NCI-H460 (cell line): ENCODE results near the gene SORCS1. TPM values are rescaled to one million over a fixed set of nuclear protein-coding genes. Genes with fewer than 3 reads are reported as not detected.

ENCODE experiments used
- DNase-seq: peaks from one replicate; pipeline ENCODE4 v3.0.0-alpha.2; 2016; ENCODE audit warnings: low read depth; ENCODE audit errors: extremely low read depth
- total RNA-seq: library from RNA; depleted of rRNA; stranded (reverse); fragments of >200 nt; shearing (Covaris generic); gene quantifications from 2 replicates; pipeline ENCODE4 v1.2.3, GENCODE V29; 2014

The SORCS1 gene
- total RNA-seq, 1 experiment from 2014 or later = 0.20 TPM

DNA sequence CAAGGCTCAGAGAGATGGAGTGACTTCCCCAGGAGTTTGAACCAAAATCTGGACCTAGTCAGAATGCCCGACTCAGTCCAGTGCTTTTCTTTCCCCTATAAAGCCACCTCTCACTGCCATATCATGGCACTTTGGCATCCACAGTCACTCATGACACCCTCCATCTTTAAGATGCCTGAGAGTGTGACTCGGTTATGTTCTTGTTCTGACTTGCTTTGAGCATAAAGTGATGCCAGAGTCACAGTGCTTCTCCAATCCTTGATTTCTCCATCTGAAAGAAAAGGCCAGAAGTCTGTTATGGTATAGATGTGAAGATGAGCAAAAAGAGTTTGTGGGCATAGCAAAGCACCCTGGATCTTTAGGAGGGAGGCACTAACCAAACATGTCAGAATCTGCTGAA is 538.1 kb downstream of the SORCS1 start:
- no peak for DNase-seq

DNA sequence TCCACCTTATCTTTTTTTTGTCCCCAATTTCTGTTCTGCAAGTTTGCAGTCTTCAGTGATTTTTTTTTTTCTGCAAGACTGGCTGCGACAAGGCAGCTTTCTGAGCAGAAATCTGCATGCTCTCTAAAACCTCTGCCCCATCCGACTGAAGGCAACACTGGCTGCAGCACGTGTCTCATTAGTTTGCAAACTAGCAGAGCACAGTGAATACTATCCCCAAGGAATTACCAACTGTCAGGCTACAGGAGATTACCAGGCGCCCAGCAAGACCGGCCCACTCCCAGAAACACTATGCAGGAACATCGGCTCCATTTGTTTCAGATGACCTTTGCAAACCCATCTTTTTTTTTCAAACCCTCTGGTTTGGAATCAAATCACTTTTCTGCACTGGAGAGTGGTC is 538.8 kb downstream of the SORCS1 start:
- DNase-seq = no peak

DNA sequence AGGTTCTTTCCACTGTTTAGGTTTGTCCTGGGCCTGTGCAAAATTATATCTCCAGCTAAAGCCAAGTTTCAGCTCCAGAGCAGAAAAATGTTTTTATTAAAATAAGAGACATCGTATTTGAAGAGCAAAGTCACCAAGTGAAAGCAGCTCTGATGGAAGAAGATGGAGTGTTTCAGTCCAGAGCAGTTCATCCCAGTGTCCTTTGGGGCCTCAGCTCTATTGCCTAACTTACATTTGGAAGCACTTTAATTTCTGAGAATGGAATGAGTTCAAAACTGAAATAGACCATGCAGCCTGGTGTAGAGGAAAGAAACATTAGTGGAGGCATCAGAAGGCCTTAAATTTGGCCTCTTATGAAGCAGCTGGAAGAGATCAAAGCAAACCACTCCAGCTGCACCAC is 545.2 kb downstream of the SORCS1 start:
- DNase-seq = no peak

DNA sequence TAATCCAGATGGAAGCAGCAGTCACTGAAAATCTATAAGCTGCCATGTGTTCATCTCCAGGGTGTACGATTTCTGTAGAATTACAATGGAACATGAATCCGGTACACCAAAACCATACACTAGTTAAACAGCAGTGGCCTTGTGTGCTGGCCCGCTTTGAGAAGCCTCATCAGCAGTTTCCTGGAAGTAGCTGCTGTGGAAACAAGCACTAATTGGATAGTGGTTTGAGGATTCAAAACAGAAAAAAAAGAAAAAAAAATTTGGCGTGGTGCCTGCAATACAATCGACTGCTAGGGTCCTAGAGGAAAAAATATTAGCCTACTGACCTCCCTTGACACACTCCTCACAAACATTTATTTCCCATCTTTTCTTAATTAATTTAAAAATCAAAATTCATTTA is 545.9 kb downstream of the SORCS1 start:
- no peak for DNase-seq

DNA sequence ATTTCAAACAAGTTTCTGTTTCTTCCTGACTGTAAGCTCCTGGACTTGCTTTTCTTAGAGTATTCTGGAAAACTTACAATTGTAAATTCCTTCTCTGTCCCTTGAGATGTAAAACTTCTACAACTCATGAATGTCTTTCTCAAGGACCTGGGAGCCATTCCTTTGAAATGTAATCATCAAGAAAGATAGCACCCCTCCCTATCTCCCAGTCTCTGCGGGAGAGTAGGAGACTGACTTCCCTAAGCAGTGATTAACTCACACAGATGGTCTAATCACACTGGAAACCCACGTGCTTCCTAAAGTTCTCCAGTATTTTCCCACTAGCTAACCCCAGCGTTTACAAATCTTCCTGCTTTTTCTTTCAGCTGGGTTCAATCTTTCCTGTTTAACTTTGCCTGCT is 549.4 kb downstream of the SORCS1 start:
- DNase-seq = no peak

DNA sequence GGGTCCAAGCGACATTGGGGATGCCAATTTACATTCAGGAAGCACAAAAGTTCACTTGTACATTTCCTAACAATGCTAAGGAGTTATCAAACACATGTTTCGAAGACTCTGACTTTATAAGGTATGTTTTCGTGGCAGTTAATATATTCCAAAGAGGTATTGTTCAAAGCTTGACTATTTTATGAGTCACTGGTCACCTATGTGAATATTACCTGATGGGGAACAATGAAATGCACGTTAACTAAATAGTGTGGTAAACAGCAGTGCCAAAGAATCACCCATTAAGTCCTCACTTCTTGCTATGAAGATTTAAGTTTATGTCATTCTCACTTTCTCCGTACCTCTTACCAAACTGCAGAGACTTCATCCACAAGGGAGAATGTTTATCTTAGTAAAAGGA is 550.2 kb downstream of the SORCS1 start:
- DNase-seq = no peak

DNA sequence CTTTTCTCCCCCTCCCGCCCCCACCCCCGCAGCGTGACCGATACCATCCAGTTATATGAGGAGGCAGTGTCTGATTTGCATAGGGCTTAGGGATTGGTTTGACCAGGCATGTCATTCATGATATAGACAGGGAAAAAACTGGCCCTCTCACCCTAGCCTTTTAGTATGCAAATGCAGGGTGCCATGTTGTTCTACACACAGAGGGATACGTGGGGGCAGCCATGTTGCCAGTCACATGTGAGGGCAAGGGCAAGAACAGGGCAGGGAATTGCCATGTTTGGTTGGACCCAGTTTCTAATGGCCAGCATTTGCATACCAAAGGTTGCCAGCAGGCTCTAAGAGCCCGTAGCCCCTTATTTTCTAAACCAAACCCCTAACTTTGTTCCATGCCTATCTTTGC is 552.1 kb downstream of the SORCS1 start:
- DNase-seq = no peak

DNA sequence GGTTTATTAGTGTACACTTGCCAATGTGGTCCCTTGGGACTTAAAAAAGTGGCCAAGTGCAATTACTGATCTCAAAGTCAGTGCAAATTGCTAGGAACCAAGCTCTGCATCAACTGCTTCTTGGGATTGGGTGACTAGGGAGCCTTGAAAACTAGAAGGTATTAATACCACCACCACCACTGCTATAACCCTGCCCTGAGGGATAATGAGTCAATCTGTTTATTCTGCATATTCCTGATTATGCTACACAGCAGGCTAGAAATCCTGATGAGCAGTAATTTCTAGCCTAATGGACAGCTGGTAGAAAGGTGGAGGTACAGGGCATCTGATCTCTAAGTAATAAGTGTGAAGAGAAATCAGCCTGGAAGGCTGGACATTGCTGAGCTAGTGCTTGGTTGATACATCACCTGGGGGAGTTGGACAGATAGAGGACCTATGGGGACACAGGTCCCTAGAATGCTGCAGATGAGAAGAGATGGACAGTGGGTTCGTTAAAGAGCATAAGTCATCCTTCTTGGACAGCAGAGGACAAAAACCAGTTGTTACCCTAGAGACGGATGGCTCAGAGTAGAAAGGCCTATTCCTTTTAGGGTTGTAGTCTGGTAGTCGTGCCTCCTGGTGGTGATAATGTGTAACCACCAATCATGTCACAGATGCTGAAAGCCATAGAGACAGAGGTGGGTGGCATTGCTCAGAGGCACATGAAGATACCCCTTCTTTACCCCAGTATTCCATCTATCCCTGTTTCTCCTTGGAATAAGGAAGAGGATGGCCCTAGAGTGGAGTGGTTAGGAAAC is 554.8 kb downstream of the SORCS1 start:
- no peak for DNase-seq

DNA sequence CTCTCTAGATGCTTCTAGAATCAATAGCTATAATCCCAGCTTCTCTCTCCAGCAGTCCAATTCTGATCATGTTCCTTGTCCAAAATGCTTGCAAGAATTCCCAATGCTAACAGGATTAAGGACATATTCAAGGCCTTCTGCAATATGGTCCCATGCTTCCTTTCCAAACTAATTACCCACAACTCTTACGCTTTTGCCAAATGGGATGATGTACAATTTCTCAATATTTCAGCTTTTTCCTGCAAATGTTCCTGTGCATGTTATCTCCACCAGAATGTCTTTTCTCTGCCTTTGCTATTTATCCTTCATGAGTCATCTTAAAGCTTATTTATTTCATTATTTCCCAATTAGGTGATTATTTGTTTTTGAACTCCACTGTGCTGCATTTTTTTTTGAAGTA is 556.4 kb downstream of the SORCS1 start:
- no peak for DNase-seq

DNA sequence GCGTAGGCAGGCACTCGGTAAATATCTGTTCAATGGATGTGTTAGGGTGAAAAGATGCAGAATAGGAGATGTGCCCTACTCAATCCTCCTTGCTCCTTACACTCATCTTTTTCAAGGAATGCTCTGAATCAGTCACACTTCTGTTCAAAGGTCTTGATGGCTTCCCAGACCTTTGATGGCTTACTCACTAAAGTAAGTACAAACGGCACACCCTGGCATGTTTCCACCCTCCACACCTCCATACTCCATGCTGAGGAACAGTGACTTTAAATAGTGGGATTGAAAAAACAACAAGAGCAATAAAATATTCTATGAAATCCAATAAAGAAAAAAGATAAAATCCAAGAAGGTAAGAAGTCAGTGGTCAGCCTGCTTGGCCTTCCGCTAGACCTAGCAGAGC is 569.2 kb downstream of the SORCS1 start:
- no peak for DNase-seq

DNA sequence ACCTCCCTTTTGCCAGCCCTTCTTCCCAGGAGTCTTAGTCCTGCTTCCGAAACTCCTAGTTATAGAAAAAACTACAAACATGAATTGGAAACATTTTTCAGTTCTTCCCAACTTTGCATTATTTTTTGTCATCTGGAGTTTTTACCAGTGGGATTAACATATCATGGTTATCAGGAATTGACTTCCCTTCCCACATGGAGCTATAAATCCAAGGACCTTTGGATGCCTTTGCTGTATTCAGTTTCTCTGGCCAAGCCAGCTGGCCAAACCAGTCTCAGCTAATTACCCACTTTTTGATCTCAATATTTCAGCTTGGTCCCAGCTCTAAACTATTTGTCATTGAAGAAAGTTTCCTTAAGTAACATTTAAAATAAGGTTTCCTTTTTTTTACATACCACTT is 570.6 kb downstream of the SORCS1 start:
- DNase-seq = no peak

DNA sequence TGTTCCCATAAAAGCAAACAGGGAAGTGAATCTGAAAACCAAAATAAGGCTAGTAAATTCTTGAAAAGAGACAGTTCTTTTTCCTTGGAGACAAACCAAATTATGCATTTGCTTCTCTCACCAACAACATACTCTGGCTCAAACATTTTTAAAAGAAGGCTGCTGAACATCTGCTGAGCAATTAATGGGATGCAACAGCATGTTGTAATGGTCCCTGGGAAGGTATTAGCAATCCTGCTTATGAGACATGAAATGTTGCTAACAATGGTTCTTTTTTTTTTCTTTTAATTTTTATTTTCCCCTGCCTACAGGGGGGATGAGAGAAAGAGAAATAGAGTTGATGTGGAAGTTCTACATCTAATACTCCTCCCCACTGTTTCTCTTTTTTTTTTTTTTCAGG is 572.1 kb downstream of the SORCS1 start:
- DNase-seq = no peak

DNA sequence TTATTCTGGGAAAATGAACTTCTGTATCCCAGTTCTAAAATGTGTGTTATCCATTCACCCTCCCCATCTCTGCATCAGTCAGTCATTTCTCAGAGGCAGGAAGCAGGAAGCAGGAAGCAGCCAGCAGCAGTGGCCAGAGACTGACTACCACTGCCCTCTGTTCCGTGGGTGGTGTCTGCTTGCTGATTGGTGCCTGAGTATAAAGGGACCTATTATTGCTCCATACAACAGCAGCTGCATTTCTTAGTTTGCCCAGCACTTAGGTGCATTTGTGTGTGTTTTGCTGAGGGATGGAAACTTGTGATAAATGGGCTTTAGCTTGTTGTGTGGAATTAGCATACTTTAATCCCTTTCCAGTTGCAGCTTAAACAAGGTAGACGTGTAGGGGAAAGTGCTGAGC is 582.2 kb downstream of the SORCS1 start:
- peak; percentile 63 for DNase-seq

DNA sequence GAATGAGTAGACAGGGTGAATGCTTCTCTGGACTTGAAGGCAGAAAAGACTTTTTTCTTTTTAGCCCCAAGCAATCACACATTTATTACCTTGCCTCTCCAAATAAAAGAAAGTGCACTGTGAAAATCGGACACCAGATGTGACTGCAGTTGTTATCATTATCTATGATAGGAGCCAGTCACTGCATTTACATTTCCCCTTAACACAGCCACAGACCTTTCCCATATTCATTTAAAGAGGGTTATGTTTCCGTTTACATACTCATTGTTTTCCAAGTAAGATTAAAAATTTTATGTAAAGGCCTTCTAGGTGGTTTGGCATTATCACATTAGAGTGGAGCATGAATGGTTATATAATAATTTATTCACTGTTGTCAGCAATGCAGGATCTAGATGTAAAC is 586.8 kb downstream of the SORCS1 start:
- no peak for DNase-seq

DNA sequence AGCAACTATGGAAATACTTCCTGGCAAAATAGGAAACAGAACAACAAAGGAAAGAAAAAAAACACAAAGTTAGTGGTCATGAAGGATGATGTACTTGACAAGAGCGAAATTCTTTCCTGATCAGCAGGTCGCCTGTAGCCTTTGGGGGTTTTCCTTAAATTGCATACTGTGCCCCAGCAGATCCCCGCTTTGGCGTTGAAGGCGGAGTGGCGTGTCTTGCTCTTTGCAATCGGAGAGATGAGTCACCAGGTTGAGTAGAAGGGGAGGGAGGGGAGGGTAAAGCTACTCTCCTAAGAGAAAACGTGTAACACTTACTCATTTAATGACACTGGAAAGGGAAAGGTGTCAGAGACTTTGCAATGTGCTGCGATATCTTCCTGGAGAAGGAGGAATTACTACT is 587.2 kb downstream of the SORCS1 start:
- DNase-seq = peak; percentile 96

DNA sequence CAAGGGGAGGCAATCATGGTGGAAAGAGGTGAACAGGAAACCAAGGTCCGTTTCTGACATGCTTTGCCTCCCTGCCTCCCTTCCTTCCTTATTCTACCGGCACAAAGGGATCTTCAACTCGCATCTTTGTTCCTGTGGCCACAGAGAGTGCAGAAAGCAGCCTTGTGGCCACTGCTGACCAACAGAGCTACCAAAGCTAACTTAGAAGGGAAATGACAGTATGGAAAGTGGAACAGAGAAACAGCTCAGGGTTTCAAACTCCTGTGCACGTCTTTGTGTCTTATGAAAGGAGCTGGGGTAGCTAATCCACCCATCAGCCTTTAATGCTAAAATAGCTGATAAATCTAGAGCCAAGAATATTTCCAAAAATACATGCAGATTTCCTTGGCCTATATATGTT is 588.0 kb downstream of the SORCS1 start:
- DNase-seq = no peak

DNA sequence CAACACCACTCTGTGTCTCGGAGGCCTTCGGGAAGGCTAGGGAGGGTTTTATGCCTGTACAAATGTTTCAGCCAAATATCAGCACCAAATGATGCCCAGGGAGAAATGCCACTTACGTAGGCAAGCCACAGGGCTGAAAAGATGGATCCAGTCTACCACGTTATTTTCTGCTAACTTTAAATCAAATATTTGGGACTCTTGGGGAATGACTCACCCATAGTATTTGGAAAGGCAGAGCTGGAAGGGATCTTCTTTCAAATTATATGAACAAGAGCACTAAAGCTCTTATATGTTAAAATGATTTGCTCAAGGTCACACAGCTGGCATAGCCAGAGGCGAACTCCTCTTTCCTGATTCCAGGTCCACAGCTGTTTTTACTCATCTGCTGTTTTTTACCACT is 591.4 kb downstream of the SORCS1 start:
- no peak for DNase-seq

DNA sequence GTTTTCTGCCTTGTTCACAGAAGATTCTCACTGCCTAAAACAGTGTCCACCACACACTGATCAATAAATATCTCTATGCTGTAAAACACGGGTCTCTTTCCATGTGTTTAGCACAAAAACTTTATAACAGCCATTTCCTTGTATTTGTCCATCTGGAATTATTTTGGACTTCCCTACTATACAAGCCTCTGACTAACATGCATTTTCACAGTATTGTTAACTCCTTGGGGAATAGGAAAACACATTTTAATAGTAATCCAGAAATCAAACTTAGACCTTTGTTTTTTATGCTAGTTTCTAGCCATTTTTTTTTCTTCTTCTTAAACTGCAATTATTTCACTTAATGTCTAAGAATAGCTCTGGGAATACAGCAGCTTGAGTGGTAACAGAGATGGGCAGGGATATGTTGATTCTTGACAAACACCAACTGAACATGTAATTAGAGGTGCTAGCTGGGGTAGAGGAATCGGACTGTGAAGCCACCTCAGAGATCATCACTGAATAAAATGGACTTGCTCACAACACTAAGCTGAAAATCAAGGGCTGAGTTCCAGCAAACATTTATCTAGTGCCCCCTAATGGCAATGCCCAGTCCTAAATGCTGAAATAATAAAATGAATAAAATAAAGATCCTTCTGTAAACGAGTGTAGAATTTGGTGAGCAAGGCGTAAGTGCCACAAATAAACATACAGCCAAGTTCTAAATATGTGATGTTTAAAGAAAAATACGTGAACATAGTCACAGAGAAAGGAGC is 593.1 kb downstream of the SORCS1 start:
- DNase-seq = peak; percentile 70

DNA sequence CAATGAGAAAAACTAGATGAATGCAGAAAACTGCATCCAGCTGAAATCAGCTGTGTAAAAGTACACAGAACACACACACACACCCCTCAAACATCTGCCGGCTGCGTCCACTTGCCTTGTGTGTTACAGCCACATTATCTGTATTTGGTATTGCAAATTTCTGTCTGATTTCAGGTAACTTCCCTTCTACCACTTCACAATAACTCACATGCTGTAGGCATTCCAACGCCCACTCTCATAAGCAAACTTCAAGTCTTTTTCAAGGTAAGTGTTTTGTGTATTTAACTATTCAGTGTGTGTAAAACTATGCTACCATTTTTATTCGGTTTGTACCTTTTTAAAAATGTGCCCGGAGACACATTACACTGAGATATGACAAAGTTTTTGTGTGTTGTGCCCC is 594.2 kb downstream of the SORCS1 start:
- no peak for DNase-seq

DNA sequence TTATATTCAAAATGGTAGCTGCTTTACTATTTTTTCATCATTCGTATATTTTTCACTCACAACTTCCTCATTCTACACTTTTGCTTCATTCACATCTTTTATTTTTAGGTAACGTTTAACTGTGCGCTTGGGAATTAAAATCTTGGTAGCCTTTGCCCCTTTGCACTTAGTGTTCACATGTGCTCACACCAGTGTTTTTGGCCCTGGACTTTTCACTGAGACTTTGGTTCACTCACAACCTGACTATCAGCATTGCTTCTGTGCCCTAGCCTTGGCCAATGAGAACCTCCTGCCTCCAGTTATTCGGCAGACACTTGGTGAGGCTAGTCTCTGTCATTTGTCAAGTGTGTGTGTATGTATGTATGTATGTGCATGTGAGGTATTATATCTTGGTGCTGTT is 596.9 kb downstream of the SORCS1 start:
- no peak for DNase-seq

DNA sequence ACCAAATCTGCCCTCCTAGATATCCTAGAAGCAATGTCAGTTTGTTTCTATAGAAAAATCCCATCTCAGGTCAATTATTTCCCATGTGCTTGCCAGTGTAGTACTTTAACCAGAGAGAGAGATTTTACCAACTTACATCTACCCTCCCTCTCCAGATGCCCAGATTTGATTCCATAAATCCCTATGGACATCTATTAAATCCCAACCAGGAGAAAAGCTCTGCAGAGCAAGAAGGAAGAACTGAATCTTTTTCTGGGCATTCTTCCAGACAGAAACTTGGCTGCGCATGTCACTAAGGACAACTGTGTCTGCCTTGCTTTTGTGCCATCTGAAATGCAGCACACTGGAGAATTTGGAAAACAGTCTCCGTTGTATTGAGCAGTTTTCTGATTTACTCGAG is 597.6 kb downstream of the SORCS1 start:
- DNase-seq = no peak

DNA sequence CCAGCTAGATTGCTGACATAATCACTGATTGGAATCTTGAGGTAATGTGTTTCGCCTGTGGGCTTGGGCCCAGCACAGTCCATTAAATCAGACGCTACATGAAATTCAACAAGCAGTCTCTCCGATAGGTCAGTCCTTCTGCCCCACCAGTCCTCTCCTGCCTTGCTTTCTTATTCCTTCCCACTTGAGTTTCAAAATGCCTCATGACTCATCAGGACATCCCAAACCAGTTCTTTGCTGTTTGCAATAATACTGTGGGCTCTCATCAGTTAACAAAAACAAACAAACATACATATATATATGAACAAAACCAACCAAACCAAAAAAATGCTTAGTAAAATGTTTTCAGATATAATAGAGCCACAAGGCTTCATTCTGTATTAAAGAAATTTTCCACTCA is 599.0 kb downstream of the SORCS1 start:
- DNase-seq = no peak
